ENCODE results near the gene RBM33.

GRCh38 chr7:155763691-155764437 lies 119.4 kb downstream of the RBM33 start:
- TF ChIP-seq, protein P1, sequence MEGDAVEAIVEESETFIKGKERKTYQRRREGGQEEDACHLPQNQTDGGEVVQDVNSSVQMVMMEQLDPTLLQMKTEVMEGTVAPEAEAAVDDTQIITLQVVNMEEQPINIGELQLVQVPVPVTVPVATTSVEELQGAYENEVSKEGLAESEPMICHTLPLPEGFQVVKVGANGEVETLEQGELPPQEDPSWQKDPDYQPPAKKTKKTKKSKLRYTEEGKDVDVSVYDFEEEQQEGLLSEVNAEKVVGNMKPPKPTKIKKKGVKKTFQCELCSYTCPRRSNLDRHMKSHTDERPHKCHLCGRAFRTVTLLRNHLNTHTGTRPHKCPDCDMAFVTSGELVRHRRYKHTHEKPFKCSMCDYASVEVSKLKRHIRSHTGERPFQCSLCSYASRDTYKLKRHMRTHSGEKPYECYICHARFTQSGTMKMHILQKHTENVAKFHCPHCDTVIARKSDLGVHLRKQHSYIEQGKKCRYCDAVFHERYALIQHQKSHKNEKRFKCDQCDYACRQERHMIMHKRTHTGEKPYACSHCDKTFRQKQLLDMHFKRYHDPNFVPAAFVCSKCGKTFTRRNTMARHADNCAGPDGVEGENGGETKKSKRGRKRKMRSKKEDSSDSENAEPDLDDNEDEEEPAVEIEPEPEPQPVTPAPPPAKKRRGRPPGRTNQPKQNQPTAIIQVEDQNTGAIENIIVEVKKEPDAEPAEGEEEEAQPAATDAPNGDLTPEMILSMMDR (optimal IDR thresholded peaks at IDR 0.05 in 1 of 3, IDR thresholded peaks at IDR 0.05 in 1 of 3, conservative IDR thresholded peaks at IDR 0.05 in 1 of 3; ENCODE audit: extremely low read depth in 1 of 3, insufficient read depth in 2 of 3, low read length in 3 of 3), result no peak
- TF ChIP-seq EZH2 (IDR thresholded peaks at IDR 0.05; ENCODE audit: low read length), result no peak
